ENCODE measurements around the gene SH3YL1. TPM values are rescaled to one million over a fixed set of nuclear protein-coding genes. Genes with fewer than 3 reads are reported as not detected.
A peak's percentile ranks its signal among the peaks of the same experiment; 100 is the strongest.

The SH3YL1 gene
- total RNA-seq, 1 experiment from 2014 or later, result 28.6 TPM

GRCh38 chr2:269356-270030 is 5.7 kb upstream of the SH3YL1 start:
- H3K4me2 ChIP-seq (ENCODE audit: low read length), result no peak overlapping the region
- no peak overlapping the region for H3K27ac ChIP-seq (ENCODE audit: low read length)
- CTCF ChIA-PET, result no interaction called here
- peaks cover 14% of the 10 kb centered on the region for H3K4me1 ChIP-seq (ENCODE audit: insufficient read depth, low read length)
- peaks cover 26% of the 10 kb centered on the region; the same call in 1 of the 2 replicates for H3K36me3 ChIP-seq (ENCODE audit: low read depth, low read length)
- H3K9me3 ChIP-seq (ENCODE audit: low read length), result no peaks in the 10 kb centered on the region
- no peaks in the 10 kb centered on the region for H3K27me3 ChIP-seq (ENCODE audit: low read length)
- no peak overlapping the region for H3K9ac ChIP-seq (ENCODE audit: low read length)
- no peak overlapping the region for H2AFZ ChIP-seq (ENCODE audit: low read length)
- H3K9me2 ChIP-seq (replicated peaks; ENCODE audit: low read length), result no peaks in the 10 kb centered on the region
- TF ChIP-seq EZH2phosphoT487 (IDR thresholded peaks at IDR 0.05; ENCODE audit: borderline replicate concordance, low read length), result no peak
- TF ChIP-seq, protein P1, sequence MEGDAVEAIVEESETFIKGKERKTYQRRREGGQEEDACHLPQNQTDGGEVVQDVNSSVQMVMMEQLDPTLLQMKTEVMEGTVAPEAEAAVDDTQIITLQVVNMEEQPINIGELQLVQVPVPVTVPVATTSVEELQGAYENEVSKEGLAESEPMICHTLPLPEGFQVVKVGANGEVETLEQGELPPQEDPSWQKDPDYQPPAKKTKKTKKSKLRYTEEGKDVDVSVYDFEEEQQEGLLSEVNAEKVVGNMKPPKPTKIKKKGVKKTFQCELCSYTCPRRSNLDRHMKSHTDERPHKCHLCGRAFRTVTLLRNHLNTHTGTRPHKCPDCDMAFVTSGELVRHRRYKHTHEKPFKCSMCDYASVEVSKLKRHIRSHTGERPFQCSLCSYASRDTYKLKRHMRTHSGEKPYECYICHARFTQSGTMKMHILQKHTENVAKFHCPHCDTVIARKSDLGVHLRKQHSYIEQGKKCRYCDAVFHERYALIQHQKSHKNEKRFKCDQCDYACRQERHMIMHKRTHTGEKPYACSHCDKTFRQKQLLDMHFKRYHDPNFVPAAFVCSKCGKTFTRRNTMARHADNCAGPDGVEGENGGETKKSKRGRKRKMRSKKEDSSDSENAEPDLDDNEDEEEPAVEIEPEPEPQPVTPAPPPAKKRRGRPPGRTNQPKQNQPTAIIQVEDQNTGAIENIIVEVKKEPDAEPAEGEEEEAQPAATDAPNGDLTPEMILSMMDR (conservative IDR thresholded peaks at IDR 0.05; ENCODE audit: low read depth, low read length), result no peak
- no peak for TF ChIP-seq EZH2 (IDR thresholded peaks at IDR 0.05; ENCODE audit: low read length, unreplicated experiment)
- peaks cover 65% of the 10 kb centered on the region for H4K20me1 ChIP-seq (ENCODE audit: low read length)
- POLR2A ChIA-PET (ENCODE audit: unreplicated experiment), result no interaction called here
- H3K4me3 ChIP-seq (ENCODE audit: low read length), result no peak overlapping the region
- H3F3A ChIP-seq (ENCODE audit: low read length, unreplicated experiment), result no peaks in the 10 kb centered on the region
- peaks cover 97% of the 10 kb centered on the region for H3K79me2 ChIP-seq (ENCODE audit: low read length)
- no peak for DNase-seq
- BruUV-seq (replicated peaks), result no TSS peak
- intact Hi-C loops (cut with micrococcal nuclease), result loop anchor here (10.0 kb wide), 1 partner anchor 405 kb away; the partner anchor contains the start of gene TMEM18
- ATAC-seq, result no peak

GRCh38 chr2:268323-268722 is 4.5 kb upstream of the SH3YL1 start:
- TF ChIP-seq EZH2phosphoT487 (IDR thresholded peaks at IDR 0.05; ENCODE audit: borderline replicate concordance, low read length), result no peak
- TF ChIP-seq, protein P1 (conservative IDR thresholded peaks at IDR 0.05; ENCODE audit: low read depth, low read length), result no peak
- TF ChIP-seq EZH2 (IDR thresholded peaks at IDR 0.05; ENCODE audit: low read length, unreplicated experiment), result no peak
- H3K79me2 ChIP-seq (ENCODE audit: low read length), result peaks cover 95% of the 10 kb centered on the region
- no peaks in the 10 kb centered on the region for H3F3A ChIP-seq (ENCODE audit: low read length, unreplicated experiment)
- no peaks in the 10 kb centered on the region for H3K27me3 ChIP-seq (ENCODE audit: low read length)
- H3K9me2 ChIP-seq (replicated peaks; ENCODE audit: low read length), result no peaks in the 10 kb centered on the region
- H3K9me3 ChIP-seq (ENCODE audit: low read length), result no peaks in the 10 kb centered on the region
- no peak overlapping the region for H3K27ac ChIP-seq (ENCODE audit: low read length)
- intact Hi-C loops (cut with micrococcal nuclease), result loop anchor here (10.0 kb wide), 1 partner anchor 406 kb away; the partner anchor contains the start of gene TMEM18
- peaks cover 19% of the 10 kb centered on the region; the same call in 1 of the 2 replicates for H3K36me3 ChIP-seq (ENCODE audit: low read depth, low read length)
- ChIA-PET CTCF (no interaction called here), POLR2A (ENCODE audit: unreplicated experiment) (interaction anchor here (0.6 kb wide), 1 partner anchor 21 kb away, joined by 6 read pairs; no protein-coding TSS in a partner anchor)
- no TSS peak for BruUV-seq (replicated peaks)
- peak overlapping the region; percentile 10; the same call in 1 of the 2 replicates for H3K4me2 ChIP-seq (ENCODE audit: low read length)
- H3K4me1 ChIP-seq (ENCODE audit: insufficient read depth, low read length), result peaks cover 14% of the 10 kb centered on the region
- no peak overlapping the region for H2AFZ ChIP-seq (ENCODE audit: low read length)
- peaks cover 65% of the 10 kb centered on the region for H4K20me1 ChIP-seq (ENCODE audit: low read length)
- ATAC-seq, result no peak
- DNase-seq, result no peak
- H3K9ac ChIP-seq (ENCODE audit: low read length), result no peak overlapping the region
- no peak overlapping the region for H3K4me3 ChIP-seq (ENCODE audit: low read length)
